ENCODE data around the gene KCNK18.
A peak's percentile ranks its signal among the peaks of the same experiment; 100 is the strongest.

KCNK18 gene

DNA sequence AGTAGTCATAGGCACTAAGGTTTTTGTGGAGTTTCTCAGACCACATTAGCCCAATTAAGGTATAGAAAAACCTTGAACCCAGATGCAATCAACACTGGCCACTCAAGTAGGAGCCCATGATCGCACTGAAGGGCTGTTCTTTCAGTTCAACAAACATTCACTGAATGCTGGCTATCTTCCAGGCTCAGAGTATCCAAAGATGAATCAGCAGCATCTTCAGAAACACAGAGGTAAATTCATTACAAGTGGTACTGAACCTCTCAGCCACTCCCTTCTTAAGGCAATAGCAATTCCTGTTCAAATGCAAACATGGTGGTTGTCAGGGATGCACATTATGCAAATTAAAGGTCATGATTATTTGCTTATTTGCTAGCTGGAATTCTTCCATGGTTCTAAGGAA lies 17.1 kb downstream of the KCNK18 start:
- DNase-seq (ENCODE audit: low read depth) = peak; percentile 52
- TF ChIP-seq CTCF (conservative IDR thresholded peaks at IDR 0.05; ENCODE audit: low read depth, low read length) = no peak
- no peak overlapping the region for H3K4me3 ChIP-seq (ENCODE audit: low read depth, low read length)

DNA sequence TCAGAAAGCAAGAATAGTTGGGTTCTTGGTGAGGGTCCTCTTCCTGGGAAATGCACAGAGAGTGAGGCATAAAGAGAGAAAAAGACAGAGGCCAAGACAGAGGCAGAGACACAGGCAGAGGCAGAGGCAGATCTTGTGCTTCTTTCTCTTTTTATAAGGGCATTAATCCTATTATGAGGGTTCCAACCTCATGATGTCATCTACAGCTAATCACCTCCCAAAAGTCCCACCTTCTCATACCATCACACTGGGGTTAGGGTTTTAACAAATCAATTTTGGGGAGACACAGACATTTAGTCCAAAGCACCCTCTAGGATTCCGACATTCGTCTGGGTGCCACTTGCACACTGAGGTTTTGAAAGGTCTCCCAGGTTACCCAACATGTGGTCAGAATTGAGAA lies 17.8 kb downstream of the KCNK18 start:
- no peak overlapping the region for H3K4me3 ChIP-seq (ENCODE audit: low read depth, low read length)
- no peak for DNase-seq (ENCODE audit: low read depth)
- TF ChIP-seq CTCF (conservative IDR thresholded peaks at IDR 0.05; ENCODE audit: low read depth, low read length) = no peak

GRCh38 chr10:117216028-117216427 lies 18.7 kb downstream of the KCNK18 start:
- no peak for TF ChIP-seq CTCF (conservative IDR thresholded peaks at IDR 0.05; ENCODE audit: low read depth, low read length)

GRCh38 chr10:117216611-117217195 lies 19.4 kb downstream of the KCNK18 start:
- peak; percentile 88 for TF ChIP-seq CTCF (conservative IDR thresholded peaks at IDR 0.05; ENCODE audit: low read depth, low read length)
- DNase-seq (ENCODE audit: low read depth) = peak; percentile 70
- H3K4me3 ChIP-seq (ENCODE audit: low read depth, low read length) = peak overlapping the region; percentile 53

More at GRCh38 chr10:117216028-117216427, 18.7 kb downstream of the KCNK18 start:
- DNase-seq (ENCODE audit: low read depth) = no peak
- no peak overlapping the region for H3K4me3 ChIP-seq (ENCODE audit: low read depth, low read length)

- H3K4me3 ChIP-seq (ENCODE audit: low read depth, low read length) = peak overlapping the region; percentile 53
- TF ChIP-seq CTCF (conservative IDR thresholded peaks at IDR 0.05; ENCODE audit: low read depth, low read length) = no peak
- DNase-seq (ENCODE audit: low read depth) = peak; percentile 3
These were observed 20.0 kb downstream of the KCNK18 start for GRCh38 chr10:117217196-117217761.

GRCh38 chr10:117218654-117219053 lies 21.4 kb downstream of the KCNK18 start:
- no peak for TF ChIP-seq CTCF (conservative IDR thresholded peaks at IDR 0.05; ENCODE audit: low read depth, low read length)

DNA sequence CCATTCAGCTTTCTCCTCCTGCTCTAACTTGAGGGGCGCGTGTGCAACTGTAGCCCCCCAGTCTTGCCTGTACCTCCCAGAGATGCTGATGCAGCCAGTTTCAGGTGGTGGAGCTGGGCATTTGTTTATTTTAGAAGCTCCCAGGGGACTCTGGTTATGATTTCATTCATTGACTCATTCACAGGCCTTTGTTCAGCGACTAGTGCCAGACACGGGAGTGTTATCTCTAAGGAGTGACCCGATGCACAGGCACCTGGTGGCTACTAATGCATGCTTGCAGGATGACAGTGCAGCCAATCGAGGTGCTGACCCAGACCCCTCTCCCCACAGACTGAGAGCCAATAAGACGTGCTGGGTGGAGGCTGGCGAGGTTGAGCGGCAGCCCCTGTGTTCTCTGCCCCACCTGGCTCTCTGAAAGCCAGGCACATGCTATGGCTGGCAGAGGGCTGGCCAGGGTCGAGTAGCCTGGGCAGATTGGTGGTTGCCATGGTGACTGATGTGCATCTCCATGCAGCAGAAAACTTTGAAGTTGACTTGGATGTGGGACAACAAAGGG lies 23.9 kb downstream of the KCNK18 start:
- H3K4me3 ChIP-seq (ENCODE audit: low read depth, low read length) = no peak overlapping the region
- TF ChIP-seq CTCF (conservative IDR thresholded peaks at IDR 0.05; ENCODE audit: low read depth, low read length) = no peak
- no peak for DNase-seq (ENCODE audit: low read depth)

More at GRCh38 chr10:117218654-117219053, 21.4 kb downstream of the KCNK18 start:
- no peak overlapping the region for H3K4me3 ChIP-seq (ENCODE audit: low read depth, low read length)
- no peak for DNase-seq (ENCODE audit: low read depth)

Measured in choroid plexus epithelial cell (primary cell).